GM18951 (cell line): ENCODE measurements around the gene SHC2.

Experiments used
- POLR2A ChIP-seq: IDR thresholded peaks from 4 replicates; pipeline ENCODE4 v1.6.1; 2011; ENCODE audit warnings: mild to moderate bottlenecking; ENCODE audit not compliant: insufficient read length, insufficient read depth; ENCODE audit errors: extremely low read depth
- in situ Hi-C: fragments of 300-500 bp; cut with MboI; formaldehyde crosslinking; loops from one replicate; pipeline ENCODE4 v1.12.0; 2022; ENCODE audit warnings: low sequenced_read_pairs, mixed read lengths, inconsistent platforms; ENCODE audit not compliant: unreplicated experiment

The SHC2 gene

GRCh38 chr19:460877-461720 is at the start of gene SHC2:
Gene SHC2, minus strand, starts transcription at chr19:461033. Its CDS starts 37 bp downstream, at chr19:460996.
- TF ChIP-seq POLR2A: no peak
- in situ Hi-C loops: no loop called here

GRCh38 chr19:508204-509150 is 47.6 kb upstream of the SHC2 start:
- in situ Hi-C loops: no loop called here
- TF ChIP-seq POLR2A: no peak

GRCh38 chr19:507286-508203 is 46.7 kb upstream of the SHC2 start, which contains the start of gene TPGS1:
Gene TPGS1, plus strand, starts transcription at chr19:507497. Its CDS starts 10 bp downstream, at chr19:507507.
- peak; percentile 53 for TF ChIP-seq POLR2A

GRCh38 chr19:506404-507285 is 45.8 kb upstream of the SHC2 start:
- in situ Hi-C loops: no loop called here
- peak; percentile 56 for TF ChIP-seq POLR2A

More at GRCh38 chr19:507286-508203, 46.7 kb upstream of the SHC2 start, which contains the start of gene TPGS1:
- in situ Hi-C loops: no loop called here

- in situ Hi-C loops: no loop called here
Measured at GRCh38 chr19:504616-505015, 43.8 kb upstream of the SHC2 start.

GRCh38 chr19:501646-502045 is 40.8 kb upstream of the SHC2 start:
- in situ Hi-C loops: no loop called here
- TF ChIP-seq POLR2A: no peak

More at GRCh38 chr19:504616-505015, 43.8 kb upstream of the SHC2 start:
- no peak for TF ChIP-seq POLR2A

- in situ Hi-C loops: no loop called here
- TF ChIP-seq POLR2A: no peak
Measured at GRCh38 chr19:498977-499623, 38.3 kb upstream of the SHC2 start.

GRCh38 chr19:498511-498891 is 37.7 kb upstream of the SHC2 start:
- TF ChIP-seq POLR2A: no peak
- in situ Hi-C loops: no loop called here

- in situ Hi-C loops: no loop called here
- TF ChIP-seq POLR2A: no peak
Measured at GRCh38 chr19:497869-498510, 37.2 kb upstream of the SHC2 start.

GRCh38 chr19:497491-497868 is 36.6 kb upstream of the SHC2 start:
- in situ Hi-C loops: no loop called here
- no peak for TF ChIP-seq POLR2A

- TF ChIP-seq POLR2A: no peak
- in situ Hi-C loops: no loop called here
Measured at GRCh38 chr19:496986-497385, 36.2 kb upstream of the SHC2 start.
